Endothelial cell of umbilical vein (primary cell): Measurements from ENCODE around the gene MYMX. TPM values are rescaled to one million over a fixed set of nuclear protein-coding genes. Genes with fewer than 3 reads are reported as not detected.

Experiments
- BruUV-seq: library from RNA; stranded (reverse); fragments of 400-500 nt; replicated peaks from 2 replicates; lab custom pipeline; 2021; lab: Mats Ljungman, UMichigan
- CTCF ChIA-PET: fragments of 300-600, 350-600 bp; sonication (Branson Sonifier 250); formaldehyde crosslinking; loops from one replicate; lab custom pipeline; 2021; ENCODE audit warnings: antibody characterized with exemption, inconsistent platforms; lab: Charles Lee
- POLR2A ChIA-PET: fragments of 300-600, 350-600 bp; sonication (Branson Sonifier 250); formaldehyde crosslinking; loops from one replicate; lab custom pipeline; 2021; ENCODE audit warnings: antibody characterized with exemption, inconsistent platforms; lab: Charles Lee
- DNase-seq: peaks from one replicate; pipeline ENCODE4 v3.0.0-alpha.2; 2011; ENCODE audit warnings: low read depth, low spot score
- FAIRE-seq: peaks from 2 replicates; lab custom pipeline; 2011; peaks lifted over from hg19 to GRCh38; lab: Jason Lieb, UNC
- H2AFZ ChIP-seq: 2 replicates; pipeline ENCODE4 v1.6.0; 2012; ENCODE audit warnings: low read depth, low read length, control low read depth, inconsistent platforms
- H3K27ac ChIP-seq: 2 replicates; pipeline ENCODE4 v1.5.1; 2011; ENCODE audit warnings: low read depth, mild to moderate bottlenecking, control low read depth, low read length, moderate library complexity; ENCODE audit not compliant: insufficient read depth
- H3K27me3 ChIP-seq, 2 experiments: 2 replicates each; pipeline versions ENCODE4 v1.6.0 to v1.6.1; 2011; ENCODE audit warnings: low read length in 2 of 2, mixed read lengths in 1 of 2; ENCODE audit not compliant: control insufficient read depth in 2 of 2, insufficient read depth in 2 of 2
- H3K36me3 ChIP-seq, 2 experiments: 2 replicates in 1 of 2; 3 replicates in 1 of 2; pipeline ENCODE4 v1.5.1; 2011; ENCODE audit warnings: low read length in 2 of 2, mild to moderate bottlenecking in 1 of 2, moderate library complexity in 1 of 2; ENCODE audit not compliant: control insufficient read depth in 2 of 2, insufficient read depth in 2 of 2; ENCODE audit errors: extremely low read depth in 1 of 2
- H3K4me1 ChIP-seq: 3 replicates; pipeline ENCODE4 v1.5.1; 2011; ENCODE audit warnings: mild to moderate bottlenecking, low read length; ENCODE audit not compliant: control insufficient read depth, insufficient read depth; ENCODE audit errors: extremely low read depth
- H3K4me2 ChIP-seq: 2 replicates; pipeline ENCODE4 v1.6.1; 2011; ENCODE audit warnings: low read length, control low read depth, mixed read lengths; ENCODE audit not compliant: insufficient read depth
- H3K4me3 ChIP-seq, 3 experiments: fragments of 200-600 bp in 1 of 3; sonication (generic), shearing (Covaris generic) in 1 of 3; replicated peaks in 1 of 3; 2 replicates each; pipeline ENCODE4 v1.5.1; 2011 to 2016; ENCODE audit warnings: control low read depth in 3 of 3, low read length in 3 of 3, mild to moderate bottlenecking in 2 of 3, inconsistent platforms in 1 of 3, low read depth in 1 of 3, moderate library complexity in 1 of 3; ENCODE audit not compliant: insufficient read depth in 1 of 3
- H3K79me2 ChIP-seq: 2 replicates; pipeline ENCODE4 v1.6.0; 2012; ENCODE audit warnings: low read length, inconsistent platforms; ENCODE audit not compliant: control insufficient read depth, insufficient read depth
- H3K9ac ChIP-seq: replicated peaks from 2 replicates; pipeline ENCODE3; 2011; ENCODE audit warnings: low read length, control low read depth; ENCODE audit not compliant: insufficient read depth; ENCODE audit errors: extremely low read depth
- H3K9me1 ChIP-seq: replicated peaks from 3 replicates; pipeline ENCODE4 v1.6.0; 2011; ENCODE audit warnings: mild to moderate bottlenecking, low read length; ENCODE audit not compliant: control insufficient read depth, insufficient read depth; ENCODE audit errors: extremely low read depth
- H3K9me3 ChIP-seq: replicated peaks from 2 replicates; pipeline ENCODE4 v1.5.1; 2012; ENCODE audit warnings: low read length, inconsistent platforms; ENCODE audit not compliant: control insufficient read depth, insufficient read depth
- H4K20me1 ChIP-seq: replicated peaks from 2 replicates; pipeline ENCODE3; 2011; ENCODE audit warnings: mild to moderate bottlenecking, low read length; ENCODE audit not compliant: control insufficient read depth, insufficient read depth; ENCODE audit errors: extremely low read depth
- EZH2 ChIP-seq: IDR thresholded peaks from 2 replicates; pipeline ENCODE4 v1.6.1; 2012; ENCODE audit warnings: borderline replicate concordance, low read depth, mild to moderate bottlenecking, moderate library complexity, low read length, inconsistent platforms; ENCODE audit not compliant: severe bottlenecking
- FOS ChIP-seq: IDR thresholded peaks from 2 replicates; pipeline ENCODE4 v1.6.1; 2011; ENCODE audit warnings: mild to moderate bottlenecking, low read length, moderate library complexity, borderline replicate concordance; ENCODE audit not compliant: insufficient read depth
- GATA2 ChIP-seq: IDR thresholded peaks from 2 replicates; pipeline ENCODE4 v1.7.0; 2011; ENCODE audit warnings: low read depth, mild to moderate bottlenecking, moderate library complexity, mixed read lengths, low read length; ENCODE audit not compliant: insufficient read length, insufficient read depth
- JUN ChIP-seq: IDR thresholded peaks from 2 replicates; pipeline ENCODE4 v1.6.1; 2011; ENCODE audit warnings: borderline replicate concordance, low read depth; ENCODE audit not compliant: insufficient read length, insufficient read depth
- MYC ChIP-seq: IDR thresholded peaks from one replicate; pipeline ENCODE4 v1.6.1; 2011; ENCODE audit warnings: mild to moderate bottlenecking, low read depth, low read length
- POLR2A ChIP-seq: IDR thresholded peaks from 2 replicates; pipeline ENCODE4 v1.6.1; 2012; ENCODE audit warnings: low read depth, mild to moderate bottlenecking, control low read depth, low read length
- POLR2AphosphoS5 ChIP-seq: IDR thresholded peaks from 2 replicates; pipeline ENCODE4 v1.6.1; 2012; ENCODE audit warnings: low read depth, mild to moderate bottlenecking, control low read depth, low read length, moderate library complexity; ENCODE audit not compliant: insufficient read depth
- dilution Hi-C: fragments of 300-500 bp; cut with MboI; formaldehyde crosslinking; loops from one replicate; pipeline ENCODE4 v1.15.0; 2019; ENCODE audit warnings: low sequenced_read_pairs; ENCODE audit not compliant: extremely low pct_ligation_motif_present
- intact Hi-C: fragments of 100-400 bp; cut with micrococcal nuclease; formaldehyde crosslinking; loops from one replicate; pipeline ENCODE4 v1.10.0; 2022
- polyA plus RNA-seq, 4 experiments: library from polyadenylated mRNA; depleted of rRNA in 3 of 4; stranded (reverse) in 3 of 4; unstranded in 1 of 4; fragments of >200 nt; gene quantifications; 2 replicates each; pipeline versions ENCODE4 v1.2.1 to v1.2.3, GENCODE V29; 2011 to 2012; ENCODE audit warnings: missing spikeins in 1 of 4
- total RNA-seq: library from RNA; stranded (reverse); gene quantifications from 2 replicates; pipeline ENCODE4 v1.2.3, GENCODE V29; 2021
- TF ChIP-seq, protein P1 (sequence below): IDR thresholded peaks from 2 replicates; pipeline ENCODE4 v1.6.1; 2011; ENCODE audit not compliant: insufficient read depth, insufficient read length
- TF ChIP-seq, protein P2 (sequence below), 2 donors: IDR thresholded peaks; 1 replicate in 1 of 2; 2 replicates in 1 of 2; pipeline ENCODE4 v1.5.1; 2011; ENCODE audit warnings: low read length in 2 of 2, mild to moderate bottlenecking in 2 of 2, moderate library complexity in 2 of 2, control low read depth in 1 of 2, inconsistent platforms in 1 of 2, low read depth in 1 of 2; ENCODE audit not compliant: insufficient read depth in 1 of 2; ENCODE audit errors: extremely low read depth in 1 of 2

Gene MYMX
- total and polyA plus RNA-seq, 2 donors (not counting 3 experiments of a cell fraction or from before 2014, with no cell fraction given): 0.18 TPM; not detected in 1

DNA sequence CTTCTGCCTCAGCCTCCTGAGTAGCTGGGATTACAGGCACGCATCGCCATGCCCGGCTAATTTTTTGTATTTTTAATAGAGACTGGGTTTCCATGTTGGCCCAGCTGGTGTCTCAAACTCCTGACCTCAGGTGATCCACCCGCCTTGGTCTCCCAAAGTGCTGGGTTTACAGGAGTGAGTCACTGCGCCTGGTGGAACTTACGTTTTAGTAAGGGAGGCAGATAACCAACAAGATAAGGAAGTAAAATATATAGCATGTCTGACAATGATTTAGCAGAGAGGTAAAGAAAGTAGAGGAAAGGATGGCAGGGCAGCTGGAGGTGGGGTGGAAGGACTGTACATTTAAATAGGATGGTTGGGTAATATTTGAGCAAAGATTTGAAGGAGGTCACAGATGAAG is 12.8 kb upstream of the MYMX start:
- ChIA-PET CTCF (no interaction called here), POLR2A (no interaction called here)
- no peaks in the 10 kb centered on the region for H3K9me3 ChIP-seq
- no peak overlapping the region for H3K4me2 ChIP-seq
- dilution Hi-C loops (no loop called here), intact Hi-C loops (no loop called here)
- TF ChIP-seq MYC (no peak), FOS (no peak), POLR2AphosphoS5 (no peak), JUN (no peak), POLR2A (no peak), EZH2 (no peak), GATA2 (no peak)
- TF ChIP-seq, protein P1, sequence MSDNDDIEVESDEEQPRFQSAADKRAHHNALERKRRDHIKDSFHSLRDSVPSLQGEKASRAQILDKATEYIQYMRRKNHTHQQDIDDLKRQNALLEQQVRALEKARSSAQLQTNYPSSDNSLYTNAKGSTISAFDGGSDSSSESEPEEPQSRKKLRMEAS: no peak
- TF ChIP-seq, protein P2, sequence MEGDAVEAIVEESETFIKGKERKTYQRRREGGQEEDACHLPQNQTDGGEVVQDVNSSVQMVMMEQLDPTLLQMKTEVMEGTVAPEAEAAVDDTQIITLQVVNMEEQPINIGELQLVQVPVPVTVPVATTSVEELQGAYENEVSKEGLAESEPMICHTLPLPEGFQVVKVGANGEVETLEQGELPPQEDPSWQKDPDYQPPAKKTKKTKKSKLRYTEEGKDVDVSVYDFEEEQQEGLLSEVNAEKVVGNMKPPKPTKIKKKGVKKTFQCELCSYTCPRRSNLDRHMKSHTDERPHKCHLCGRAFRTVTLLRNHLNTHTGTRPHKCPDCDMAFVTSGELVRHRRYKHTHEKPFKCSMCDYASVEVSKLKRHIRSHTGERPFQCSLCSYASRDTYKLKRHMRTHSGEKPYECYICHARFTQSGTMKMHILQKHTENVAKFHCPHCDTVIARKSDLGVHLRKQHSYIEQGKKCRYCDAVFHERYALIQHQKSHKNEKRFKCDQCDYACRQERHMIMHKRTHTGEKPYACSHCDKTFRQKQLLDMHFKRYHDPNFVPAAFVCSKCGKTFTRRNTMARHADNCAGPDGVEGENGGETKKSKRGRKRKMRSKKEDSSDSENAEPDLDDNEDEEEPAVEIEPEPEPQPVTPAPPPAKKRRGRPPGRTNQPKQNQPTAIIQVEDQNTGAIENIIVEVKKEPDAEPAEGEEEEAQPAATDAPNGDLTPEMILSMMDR (IDR thresholded peaks at IDR 0.05; ENCODE audit: extremely low read depth in 1 of 2, insufficient read depth in 1 of 2, low read depth in 1 of 2, low read length in 2 of 2): no peak
- no peaks in the 10 kb centered on the region for H3K27me3 ChIP-seq
- H3K4me1 ChIP-seq: peaks cover 14% of the 10 kb centered on the region
- no TSS peak for BruUV-seq
- DNase-seq: no peak
- H4K20me1 ChIP-seq: no peaks in the 10 kb centered on the region
- no peak overlapping the region for H3K9ac ChIP-seq
- no peak for FAIRE-seq
- no peak overlapping the region for H3K27ac ChIP-seq
- no peak overlapping the region for H3K4me3 ChIP-seq
- no peaks in the 10 kb centered on the region for H3K36me3 ChIP-seq
- H3K9me1 ChIP-seq: no peaks in the 10 kb centered on the region
- no peaks in the 10 kb centered on the region for H3K79me2 ChIP-seq
- no peak overlapping the region for H2AFZ ChIP-seq
